Right ventricle myocardium inferior (tissue), 1 donor: Measurements from ENCODE around the gene PFDN1. TPM values are rescaled to one million over a fixed set of nuclear protein-coding genes. Genes with fewer than 3 reads are reported as not detected.

Source experiments
- ATAC-seq: fragments of 200-7000 bp; cut with Tn5 transposase; one replicate; pipeline ENCODE4 v1.9.1; 2020; ENCODE audit warnings: mild to moderate bottlenecking, moderate library complexity
- DNase-seq: peaks from one replicate; pipeline ENCODE4 v3.0.0; 2021; ENCODE audit errors: missing footprints
- intact Hi-C: fragments of 100-400 bp; cut with DNase I; formaldehyde crosslinking; loops from one replicate; pipeline ENCODE4 v1.11.0; 2022
- total RNA-seq: library from RNA; stranded (reverse); fragmentation: NEBNext Ultra II Directional; extraction: Animal tissue kit (Norgen Biotek cat#: 25700); gene quantifications from one replicate; pipeline ENCODE4 v1.2.1, GENCODE V29; 2021
- donor health status: DM: no; HTN: yes; CAD: no; lungs with severe emphysema.

PFDN1 gene
- total RNA-seq, 1 donor from 2014 or later: 80.6 TPM

DNA sequence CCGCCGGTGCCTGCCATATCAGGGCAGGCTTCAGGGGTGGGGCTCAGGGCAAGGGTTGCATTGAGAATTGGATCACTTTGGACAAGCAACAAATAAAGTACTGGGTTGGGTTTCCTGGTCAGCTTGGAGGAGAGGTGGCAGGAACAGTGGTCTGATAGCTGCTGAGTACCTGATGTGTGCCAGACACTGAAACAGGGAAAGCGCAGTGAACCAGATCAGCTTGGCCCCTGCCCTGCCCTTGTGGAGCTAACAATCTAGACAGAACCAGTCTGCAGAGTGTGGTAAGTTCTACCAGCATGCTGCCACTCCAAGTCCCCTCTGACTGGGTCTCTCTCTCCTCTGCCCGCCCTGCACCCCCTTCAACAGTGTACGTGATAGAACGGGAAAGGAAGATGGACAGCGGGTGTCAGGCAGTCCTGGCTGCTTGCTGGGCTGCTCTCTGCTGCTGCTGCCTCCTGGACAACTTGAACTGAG lies 74.5 kb downstream of the PFDN1 start:
- intact Hi-C loops: loop anchor here (5.0 kb wide), 1 partner anchor 51 kb away; the partner anchor contains the start of gene CYSTM1
- DNase-seq: no peak
- peak; percentile 77 for ATAC-seq

DNA sequence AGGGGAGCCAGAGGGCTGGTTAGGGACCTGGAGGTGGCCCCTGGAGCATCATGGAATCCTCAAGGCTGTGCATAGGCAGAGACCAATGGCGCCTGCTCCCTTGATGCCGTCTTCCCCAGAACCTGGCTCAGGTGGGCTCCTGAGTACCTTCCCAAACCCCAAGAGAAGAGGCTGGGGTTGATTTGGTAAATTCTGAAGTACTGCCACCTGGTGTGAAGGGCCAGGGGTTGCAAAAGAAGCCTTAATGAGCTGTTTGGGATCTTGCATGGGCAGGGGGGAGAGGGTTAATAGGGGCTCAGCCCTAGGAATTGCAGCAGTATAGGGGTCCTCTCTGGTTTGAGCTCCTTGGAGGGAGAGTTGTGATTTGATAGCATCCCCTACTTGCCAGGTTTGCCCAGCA lies 75.9 kb downstream of the PFDN1 start:
- ATAC-seq (no peak), DNase-seq (no peak)
- intact Hi-C loops: loop anchor here (5.0 kb wide), 1 partner anchor 50 kb away; the partner anchor contains the start of gene CYSTM1

DNA sequence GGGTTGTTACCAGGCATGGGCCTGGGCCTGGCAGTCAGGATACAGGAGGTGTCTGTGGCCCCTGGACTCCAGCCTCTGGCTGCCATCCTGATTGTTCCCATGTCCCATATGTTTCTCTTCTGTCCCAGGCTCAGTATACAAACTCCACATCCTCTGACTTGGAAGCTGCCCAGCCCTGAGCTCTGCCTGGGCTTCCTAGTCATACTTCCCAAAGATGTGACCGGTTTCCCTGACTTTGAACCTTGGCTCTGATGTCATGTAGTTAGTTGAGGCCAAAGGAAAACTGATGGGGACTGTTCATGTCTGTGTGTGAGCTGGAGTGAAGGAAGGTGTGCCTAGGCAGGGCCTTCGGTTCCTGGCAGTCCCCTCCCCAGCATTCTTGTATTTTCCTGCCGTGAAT lies 77.5 kb downstream of the PFDN1 start:
- no peak for ATAC-seq
- DNase-seq: no peak
- intact Hi-C loops: loop anchor here (5.0 kb wide), 1 partner anchor 48 kb away; the partner anchor contains the start of gene CYSTM1

DNA sequence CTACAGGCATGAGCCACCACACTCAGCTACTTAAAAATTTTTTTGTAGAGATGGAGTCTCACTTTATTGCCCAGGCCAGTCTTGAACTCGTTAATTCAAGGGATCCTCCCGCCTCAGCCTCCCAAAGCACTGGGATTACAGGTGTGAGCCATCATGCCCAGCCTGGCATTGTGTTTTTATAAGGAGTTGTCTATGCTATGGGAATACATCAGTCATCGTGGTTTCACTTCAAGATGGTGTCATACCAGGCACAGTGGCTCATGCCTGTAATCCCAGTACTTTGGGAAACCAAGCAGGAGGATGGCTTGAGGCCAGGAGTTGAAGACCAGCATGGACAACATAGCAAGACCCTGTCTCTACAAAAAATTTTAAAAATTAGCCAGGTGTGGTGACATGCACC lies 78.2 kb downstream of the PFDN1 start:
- ATAC-seq (no peak), DNase-seq (no peak)
- intact Hi-C loops: loop anchor here (5.0 kb wide), 1 partner anchor 47 kb away; the partner anchor contains the start of gene CYSTM1

DNA sequence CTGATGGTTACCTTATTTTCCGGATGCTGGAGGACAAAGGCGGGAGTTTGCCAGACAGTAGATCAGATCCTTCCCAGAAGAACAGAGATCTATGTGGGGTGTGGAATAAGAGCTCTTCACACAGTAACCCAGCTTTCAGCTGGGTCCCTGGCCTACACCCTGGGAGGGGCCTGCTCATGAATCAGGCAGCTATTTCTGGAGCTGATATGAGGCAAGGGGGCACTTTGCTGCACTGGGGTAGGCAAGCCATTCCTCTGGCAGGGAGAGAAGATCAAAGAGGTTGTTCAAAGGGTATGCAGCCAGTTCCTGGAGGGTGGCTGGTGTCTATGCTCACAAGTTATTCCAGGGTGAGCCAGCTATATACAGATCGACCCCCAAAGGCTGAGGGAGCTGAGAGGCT lies 79.3 kb downstream of the PFDN1 start:
- intact Hi-C loops: no loop called here
- ATAC-seq (peak; percentile 78), DNase-seq (no peak)

DNA sequence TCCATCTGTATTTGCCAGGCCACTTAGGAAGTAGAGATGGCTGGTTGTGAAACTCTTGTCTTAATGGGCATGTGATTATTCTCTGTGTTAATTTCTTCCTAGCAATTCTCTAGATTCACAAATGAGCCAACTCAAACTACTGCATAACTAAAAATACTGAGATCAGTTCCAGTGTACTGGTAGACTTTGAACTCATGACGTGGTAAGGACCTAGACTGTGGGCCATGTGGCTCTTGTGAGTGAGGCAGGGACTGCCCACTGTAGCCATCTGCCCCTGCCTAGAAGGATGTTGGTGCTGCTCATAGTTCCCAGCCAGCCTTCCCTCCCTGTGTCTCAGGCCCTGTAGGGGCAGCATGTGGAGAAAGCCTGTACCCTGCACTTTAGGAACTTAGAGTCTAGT lies 80.5 kb downstream of the PFDN1 start:
- intact Hi-C loops: no loop called here
- no peak for DNase-seq
- ATAC-seq: no peak

DNA sequence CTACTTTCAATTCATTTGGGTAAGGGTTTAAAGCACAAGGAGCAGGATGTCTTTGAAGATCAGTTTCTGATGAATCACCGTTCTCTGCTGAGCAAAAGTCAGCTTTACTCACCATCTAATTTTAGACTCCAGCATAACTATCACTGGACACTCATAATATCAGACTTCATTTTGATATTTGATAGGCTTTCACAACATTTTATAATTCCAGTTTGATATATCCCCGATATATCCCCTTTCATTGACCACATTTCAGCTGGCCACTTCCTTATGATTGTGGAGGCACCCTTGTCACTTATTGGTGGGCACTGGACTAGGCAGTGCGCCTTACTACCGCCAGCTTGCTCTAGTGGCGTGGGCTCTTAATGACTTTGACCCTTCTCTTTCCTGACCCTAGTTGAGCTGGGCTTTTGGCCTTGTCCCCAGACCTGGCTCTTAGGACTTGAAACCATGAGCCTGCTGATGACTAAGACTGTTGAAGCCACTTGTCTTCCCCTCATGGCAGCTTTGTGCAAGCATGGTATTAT lies 81.1 kb downstream of the PFDN1 start:
- intact Hi-C loops: no loop called here
- DNase-seq: no peak
- no peak for ATAC-seq

DNA sequence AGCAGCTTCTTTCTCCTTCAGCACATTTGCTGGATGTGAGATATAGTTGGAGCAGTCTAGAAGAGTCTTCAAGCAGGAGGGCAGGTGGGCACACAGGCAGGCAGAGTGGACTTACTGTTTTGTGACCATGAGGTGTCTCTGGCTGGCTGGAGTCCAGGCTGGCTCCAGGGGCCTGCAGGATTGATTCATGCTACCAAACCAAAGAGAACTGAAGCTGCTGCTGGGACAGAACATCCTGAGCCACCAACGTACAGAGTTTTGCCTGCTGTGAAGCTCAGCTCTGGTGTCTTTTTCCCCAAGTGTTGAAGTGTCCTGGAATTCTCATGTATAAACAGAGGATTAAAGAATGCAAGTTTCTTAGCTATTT lies 82.2 kb downstream of the PFDN1 start:
- no peak for DNase-seq
- intact Hi-C loops: no loop called here
- no peak for ATAC-seq

DNA sequence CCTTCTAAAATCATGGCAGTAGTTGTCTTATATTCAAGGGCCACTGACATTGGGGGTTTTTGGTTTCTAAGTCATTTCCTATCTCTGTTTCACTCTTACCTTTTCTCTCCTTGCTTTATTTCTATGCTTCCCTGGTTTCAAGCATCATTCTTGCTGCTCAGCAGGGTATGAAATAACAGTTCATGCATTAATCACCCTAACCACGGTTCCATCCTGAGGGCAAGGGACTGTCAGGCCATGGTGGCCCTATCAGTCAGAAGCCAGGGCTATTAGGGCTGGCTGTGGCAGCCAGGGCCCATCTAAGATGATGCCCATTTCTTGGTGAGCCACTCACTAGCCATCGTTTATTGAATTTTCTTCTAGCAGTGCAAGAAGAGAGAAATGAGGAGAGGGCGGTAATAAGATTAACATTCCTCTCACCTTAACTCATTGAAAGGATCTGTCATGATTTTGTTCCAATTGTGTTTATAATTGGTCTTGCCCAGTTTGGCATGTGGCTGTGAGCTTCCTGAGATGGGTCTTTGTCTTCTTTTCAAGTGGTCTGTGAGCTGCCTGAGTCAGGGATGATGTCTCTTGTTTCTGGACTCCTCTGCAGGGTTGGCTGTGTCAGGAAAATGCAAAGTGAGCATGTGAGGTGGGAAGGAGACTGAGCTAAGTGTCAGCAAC lies 82.7 kb downstream of the PFDN1 start:
- ATAC-seq: no peak
- intact Hi-C loops: no loop called here
- no peak for DNase-seq

DNA sequence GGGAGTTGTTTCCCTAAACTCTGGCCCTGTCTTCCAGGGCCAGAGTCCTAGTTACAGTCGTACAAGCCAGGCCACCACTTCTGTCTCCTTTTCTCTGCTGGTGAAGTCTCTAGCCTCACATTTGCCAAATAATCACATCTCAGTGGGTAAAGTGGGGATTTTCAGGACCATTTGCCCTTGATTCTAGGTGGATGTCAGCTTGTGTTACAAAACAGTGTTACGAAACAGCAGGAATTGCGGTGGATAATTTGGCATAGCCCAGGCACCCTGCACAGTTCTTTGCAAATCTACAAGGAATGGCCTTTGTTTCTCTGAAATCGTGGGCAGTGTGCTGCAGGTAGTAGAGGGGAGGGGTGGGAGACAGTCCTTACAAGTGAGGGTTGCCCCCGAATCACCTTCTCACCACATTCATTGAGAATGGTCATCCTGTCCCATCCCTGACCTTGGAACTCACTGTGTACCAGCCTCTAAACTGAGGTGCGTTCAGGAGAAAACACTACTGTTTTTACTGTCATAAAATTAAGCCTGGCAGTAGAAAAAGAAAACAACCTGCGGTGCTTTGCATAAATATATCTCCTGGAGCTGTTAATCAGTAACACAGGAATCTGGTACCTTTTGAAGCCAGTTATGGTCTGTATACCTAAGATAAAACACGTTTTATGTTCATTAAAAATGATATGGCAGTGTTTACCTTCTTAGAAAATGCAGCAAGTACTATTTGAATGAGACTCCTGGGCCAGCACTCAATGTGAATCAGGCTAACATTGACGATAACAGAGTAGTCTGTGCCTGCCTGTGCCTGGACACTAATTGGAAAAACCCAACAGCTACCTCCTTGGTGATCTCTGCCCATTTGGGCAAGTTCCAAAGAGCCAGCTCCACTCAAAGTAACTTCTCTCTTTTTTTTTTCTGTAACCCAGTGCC lies 83.6 kb downstream of the PFDN1 start:
- DNase-seq: no peak
- ATAC-seq: no peak
- intact Hi-C loops: no loop called here

DNA sequence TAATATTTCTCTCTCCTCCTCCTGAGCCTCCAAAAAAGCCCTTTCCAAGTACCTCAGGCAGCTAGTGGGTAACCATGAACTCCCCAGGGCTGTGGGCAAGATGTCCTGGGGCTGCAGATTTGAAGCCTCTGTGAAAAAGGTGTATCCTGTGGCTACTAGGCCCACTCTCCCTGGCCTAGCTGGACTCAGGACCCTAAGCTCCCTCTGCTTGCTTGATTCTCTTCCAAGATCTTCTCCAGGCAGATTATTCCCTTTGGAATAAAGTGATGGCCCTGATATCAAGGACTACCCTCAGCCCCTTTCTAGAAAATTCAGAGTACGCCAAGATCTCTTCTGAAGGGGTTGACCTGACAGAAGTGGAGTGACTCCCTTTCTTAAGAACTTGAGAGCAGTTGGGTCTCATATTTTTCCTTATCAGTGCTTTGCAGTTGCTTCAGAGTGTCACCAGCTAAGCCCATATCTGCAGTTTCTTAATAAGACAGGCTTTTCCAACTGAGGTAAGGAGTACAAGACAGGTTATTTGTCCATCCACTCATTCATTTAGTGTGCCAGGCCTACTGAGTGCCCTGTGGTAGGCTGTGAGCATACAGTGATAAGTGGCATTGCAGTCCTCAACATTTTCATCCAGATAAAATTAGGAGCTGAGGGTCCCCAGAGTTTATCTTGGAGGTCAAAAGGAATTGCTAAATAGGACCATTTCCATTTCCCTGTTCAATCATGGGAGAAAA lies 85.4 kb downstream of the PFDN1 start:
- intact Hi-C loops: no loop called here
- DNase-seq: no peak
- ATAC-seq: no peak

DNA sequence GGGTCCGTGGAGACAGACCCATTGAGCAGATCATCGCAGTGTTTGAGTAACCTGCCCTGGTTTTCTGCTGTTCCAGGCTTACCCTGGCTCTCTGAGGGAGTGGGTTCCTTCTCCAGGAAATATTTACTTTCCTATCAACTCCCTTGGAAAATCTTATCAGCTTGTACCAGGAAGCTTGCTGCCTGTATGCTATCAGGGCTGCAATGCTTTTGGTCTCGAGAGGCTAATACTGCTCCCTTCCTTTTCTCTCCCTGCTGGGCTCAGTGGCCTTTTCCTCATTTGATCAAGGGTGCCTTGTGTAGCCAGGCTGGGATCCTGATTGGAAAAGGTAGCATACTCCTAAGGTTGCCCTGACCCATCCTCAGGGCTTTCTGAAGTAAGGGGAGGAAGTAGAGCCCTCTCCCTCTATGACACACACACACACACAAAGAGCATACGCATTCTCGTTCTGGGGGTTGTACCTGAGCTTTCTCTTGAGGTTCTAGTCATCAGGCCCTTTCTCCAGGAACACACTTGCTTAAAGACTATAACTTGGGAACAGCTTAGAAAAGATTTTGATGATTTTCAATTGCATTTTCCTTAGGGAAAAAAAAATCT lies 86.3 kb downstream of the PFDN1 start:
- DNase-seq: no peak
- no peak for ATAC-seq
- intact Hi-C loops: no loop called here

DNA sequence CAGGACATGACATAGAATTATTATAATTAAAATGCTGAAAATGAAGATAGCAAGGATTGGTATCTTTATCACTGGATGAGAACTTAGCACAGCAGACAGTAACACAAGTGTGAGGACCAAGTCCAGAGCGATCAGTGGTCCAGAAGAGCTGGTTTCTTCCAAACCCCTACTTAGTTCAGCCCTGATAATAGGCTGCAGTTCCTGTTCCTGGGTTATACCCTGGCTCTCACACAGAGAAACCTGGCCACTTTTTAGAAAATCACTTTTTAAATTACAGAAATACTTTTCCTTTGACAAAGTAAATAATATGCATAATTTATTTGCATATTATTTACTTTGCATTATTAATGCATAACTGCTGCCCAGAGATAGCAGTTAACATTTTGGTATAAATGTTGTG lies 87.6 kb downstream of the PFDN1 start:
- ATAC-seq (no peak), DNase-seq (no peak)
- intact Hi-C loops: no loop called here

DNA sequence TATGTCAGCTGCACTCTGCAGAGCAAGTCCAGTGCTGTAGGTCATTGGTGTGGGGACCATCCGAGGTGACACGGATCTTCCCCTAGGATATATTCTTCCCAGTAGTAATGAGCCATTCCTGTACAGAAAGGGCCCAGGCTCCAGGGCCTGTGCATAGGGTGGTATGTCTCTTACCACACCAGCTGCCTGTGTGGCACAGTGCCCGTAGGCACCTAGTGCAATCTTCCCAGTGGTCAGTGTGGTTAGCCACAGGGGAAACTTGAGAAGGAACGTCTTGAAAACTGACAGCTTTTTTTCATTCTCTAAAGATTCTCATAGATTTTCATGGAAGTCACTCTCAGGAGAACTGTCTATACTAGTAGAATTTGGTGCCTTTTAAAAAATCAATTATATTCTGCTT lies 88.1 kb downstream of the PFDN1 start:
- ATAC-seq (no peak), DNase-seq (no peak)
- intact Hi-C loops: no loop called here

DNA sequence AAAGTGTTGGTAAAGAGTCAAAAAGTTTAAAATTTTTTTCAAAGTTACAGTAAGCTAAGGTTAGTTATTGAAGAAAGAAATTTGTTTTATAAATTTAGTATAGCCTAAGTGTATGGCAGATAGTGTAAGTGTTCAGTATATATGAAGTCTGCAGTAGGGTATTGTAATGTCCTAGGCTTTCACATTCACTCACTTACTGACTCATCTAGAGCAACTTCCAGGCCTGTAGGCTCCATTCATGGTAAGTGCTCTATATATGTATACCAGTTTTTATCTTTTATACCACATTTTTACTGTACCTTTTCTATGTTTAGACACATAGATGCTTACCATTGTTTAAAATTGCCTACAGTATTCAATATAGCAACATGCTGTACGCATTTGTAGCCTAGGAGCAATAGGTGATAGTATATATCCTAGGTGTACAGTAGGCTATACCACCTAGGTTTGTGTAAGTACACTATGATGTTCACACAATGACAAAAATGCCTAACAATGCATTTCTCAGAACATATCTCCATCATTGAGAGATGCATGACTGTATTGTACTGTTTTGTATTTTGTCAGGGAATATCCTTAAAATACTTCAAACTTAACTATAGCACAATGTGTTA lies 89.4 kb downstream of the PFDN1 start:
- ATAC-seq: no peak
- no peak for DNase-seq
- intact Hi-C loops: no loop called here

DNA sequence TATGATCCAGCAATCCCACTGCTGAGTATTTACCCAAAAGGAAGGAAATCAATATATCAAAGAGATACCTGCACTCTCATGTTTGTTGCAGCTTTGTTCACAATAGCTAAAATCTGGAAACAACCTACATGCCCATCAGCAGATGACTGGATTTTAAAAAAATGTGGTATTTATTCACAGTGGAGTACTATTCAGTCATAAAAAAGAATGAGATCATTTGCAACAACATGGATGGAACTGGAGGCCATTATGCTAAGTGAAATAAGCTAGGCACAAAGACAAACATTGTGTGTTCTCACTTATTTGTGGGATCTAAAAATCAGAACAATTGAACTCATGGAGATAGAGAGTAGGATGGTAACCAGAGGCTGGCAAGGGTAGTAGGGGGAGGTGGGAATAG lies 94.8 kb downstream of the PFDN1 start:
- intact Hi-C loops: no loop called here
- DNase-seq (no peak), ATAC-seq (no peak)

DNA sequence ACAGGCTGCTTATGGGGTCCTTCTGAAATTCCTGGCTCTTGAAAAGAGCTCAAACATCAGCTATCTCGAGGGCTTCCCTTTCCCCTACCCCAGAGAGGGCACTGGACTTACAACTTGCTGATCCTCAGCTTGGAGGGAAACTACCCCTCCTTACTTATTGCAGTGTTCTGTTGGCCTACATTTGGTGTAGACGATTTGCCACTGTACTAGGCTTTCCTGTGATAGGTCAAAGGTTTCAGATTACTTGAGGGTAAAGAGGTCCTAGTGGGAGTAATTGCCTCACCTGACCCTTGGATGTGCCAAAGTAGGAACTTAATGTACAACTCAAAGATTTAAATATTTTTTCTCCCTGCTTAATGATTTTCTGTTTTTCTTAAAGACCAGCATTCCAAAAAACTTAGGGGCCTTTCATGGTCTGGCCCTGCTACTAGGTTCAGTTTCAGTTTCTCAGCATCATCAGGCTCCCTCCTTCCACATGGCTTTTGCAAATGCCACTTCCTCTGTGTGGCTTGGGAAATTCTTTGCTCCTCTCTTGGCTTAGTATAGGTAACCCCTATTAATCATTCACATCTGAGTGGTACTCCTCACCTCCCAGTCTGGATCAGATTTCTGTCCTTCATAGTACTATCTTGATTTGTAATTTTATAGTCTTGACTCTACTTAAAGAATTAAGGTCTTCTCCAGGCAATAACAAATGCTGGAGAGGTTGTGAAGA lies 95.5 kb downstream of the PFDN1 start:
- ATAC-seq (no peak), DNase-seq (no peak)
- intact Hi-C loops: no loop called here

DNA sequence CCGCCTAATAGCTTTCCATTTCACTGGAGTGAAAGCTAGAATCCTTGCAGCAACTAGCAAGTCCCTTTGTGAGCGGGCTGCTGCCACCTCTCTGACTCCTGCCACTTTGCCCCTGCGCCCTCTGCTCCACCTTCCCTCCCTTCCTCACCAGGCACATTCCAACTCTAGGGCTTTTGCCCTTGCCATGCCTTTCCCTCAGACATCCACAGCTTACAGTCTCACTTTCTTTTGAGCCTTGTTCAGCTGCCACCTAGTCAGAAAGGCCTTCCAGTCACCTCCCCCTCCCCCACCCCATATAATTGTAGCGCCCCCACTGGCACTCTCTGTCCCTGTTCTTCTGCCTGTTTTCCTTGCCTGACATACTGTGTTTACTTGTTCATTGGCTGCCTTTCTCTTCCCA lies 96.9 kb downstream of the PFDN1 start:
- DNase-seq: no peak
- intact Hi-C loops: no loop called here
- peak; percentile 61 for ATAC-seq
